NT2/D1 (cell line): ENCODE measurements around the gene AKR1C1.

Experiments
- YY1 ChIP-seq: IDR thresholded peaks from 2 replicates; pipeline ENCODE4 v1.6.1; 2011; ENCODE audit not compliant: insufficient read length, insufficient read depth
- ZNF274 ChIP-seq: IDR thresholded peaks from 2 replicates; pipeline ENCODE4 v1.6.1; 2011; ENCODE audit warnings: mild to moderate bottlenecking, low read depth, low read length

GRCh38 chr10:4984223-4984622 is 21.0 kb downstream of the AKR1C1 start:
- TF ChIP-seq ZNF274 (no peak), YY1 (no peak)
